SK-N-MC (cell line): ENCODE measurements around the gene TMEM204.

Experiments used
- DNase-seq: peaks from one replicate; pipeline ENCODE4 v3.0.0-alpha.2; 2011; ENCODE audit warnings: low read depth, low spot score
- H3K27ac ChIP-seq: fragments of 200-600 bp; sonication (generic); 2 replicates; pipeline ENCODE4 v1.5.1; 2016; ENCODE audit warnings: mixed run types
- H3K36me3 ChIP-seq: fragments of 200-600 bp; sonication (generic); 2 replicates; pipeline ENCODE4 v1.6.1; 2017; ENCODE audit warnings: antibody characterized with exemption, low read length, mixed read lengths; ENCODE audit not compliant: insufficient read depth
- H3K4me3 ChIP-seq: fragments of 200-600 bp; sonication (generic); 2 replicates; pipeline ENCODE4 v1.5.1; 2016
- H3K9ac ChIP-seq: fragments of 200-600 bp; sonication (generic); 2 replicates; pipeline ENCODE4 v1.8.0; 2017; ENCODE audit warnings: mixed run types, mixed read lengths; ENCODE audit not compliant: insufficient read length
- H3K9me3 ChIP-seq: fragments of 200-600 bp; sonication (generic); 2 replicates; pipeline ENCODE4 v1.6.1; 2017; ENCODE audit warnings: low read depth, mild to moderate bottlenecking, antibody characterized with exemption, low read length, moderate library complexity, mixed read lengths
- EZH2 ChIP-seq: fragments of 200-600 bp; sonication (generic); IDR thresholded peaks from one replicate; pipeline ENCODE4 v1.6.1; 2017; ENCODE audit warnings: antibody characterized with exemption
- FOXP2 ChIP-seq: optimal IDR thresholded peaks from 2 replicates; pipeline ENCODE3; 2011; ENCODE audit warnings: mild to moderate bottlenecking, moderate library complexity; ENCODE audit not compliant: insufficient read depth; ENCODE audit errors: extremely low read length, control extremely low read depth
- POLR2AphosphoS5 ChIP-seq: IDR thresholded peaks from 2 replicates; pipeline ENCODE4 v1.6.1; 2012; ENCODE audit warnings: mild to moderate bottlenecking, low read depth, low read length, borderline replicate concordance

TMEM204 gene

GRCh38 chr16:1561836-1562235, 28.4 kb downstream of the TMEM204 start:
- H3K9ac ChIP-seq: no peak overlapping the region

GRCh38 chr16:1563786-1564185, 30.3 kb downstream of the TMEM204 start:
- Histone ChIP-seq H3K4me3 (no peak overlapping the region), H3K36me3 (peaks cover 4% of the 10 kb centered on the region; the same call in 1 of the 2 replicates), H3K9me3 (no peaks in the 10 kb centered on the region), H3K9ac (no peak overlapping the region), H3K27ac (no peak overlapping the region)
- no peak for TF ChIP-seq POLR2AphosphoS5
- no peak for DNase-seq

More at GRCh38 chr16:1561836-1562235, 28.4 kb downstream of the TMEM204 start:
- TF ChIP-seq POLR2AphosphoS5 (no peak), FOXP2 (no peak), EZH2 (no peak)
- H3K36me3 ChIP-seq: peaks cover 4% of the 10 kb centered on the region; the same call in 1 of the 2 replicates
- DNase-seq: no peak
- no peaks in the 10 kb centered on the region for H3K9me3 ChIP-seq
- H3K4me3 ChIP-seq: no peak overlapping the region
- no peak overlapping the region for H3K27ac ChIP-seq

- Histone ChIP-seq H3K9me3 (no peaks in the 10 kb centered on the region), H3K4me3 (no peak overlapping the region), H3K9ac (no peak overlapping the region), H3K36me3 (peaks cover 4% of the 10 kb centered on the region; the same call in 1 of the 2 replicates), H3K27ac (no peak overlapping the region)
- no peak for TF ChIP-seq EZH2
- TF ChIP-seq POLR2AphosphoS5: no peak
- TF ChIP-seq FOXP2: no peak
- DNase-seq: no peak
Observed at GRCh38 chr16:1564325-1564724, 30.9 kb downstream of the TMEM204 start.

GRCh38 chr16:1565083-1565805, 31.8 kb downstream of the TMEM204 start:
- DNase-seq: no peak
- Histone ChIP-seq H3K4me3 (no peak overlapping the region), H3K27ac (no peak overlapping the region), H3K9ac (no peak overlapping the region), H3K36me3 (peaks cover 4% of the 10 kb centered on the region; the same call in 1 of the 2 replicates), H3K9me3 (no peaks in the 10 kb centered on the region)
- TF ChIP-seq EZH2 (no peak), POLR2AphosphoS5 (no peak), FOXP2 (no peak)

GRCh38 chr16:1567988-1568387, 34.5 kb downstream of the TMEM204 start:
- Histone ChIP-seq H3K4me3 (no peak overlapping the region), H3K27ac (no peak overlapping the region), H3K36me3 (no peaks in the 10 kb centered on the region; the same call in 1 of the 2 replicates), H3K9me3 (no peaks in the 10 kb centered on the region), H3K9ac (no peak overlapping the region)
- DNase-seq: no peak
- TF ChIP-seq FOXP2 (no peak), EZH2 (no peak), POLR2AphosphoS5 (no peak)

GRCh38 chr16:1571012-1571671, 37.7 kb downstream of the TMEM204 start:
- TF ChIP-seq FOXP2 (no peak), EZH2 (no peak), POLR2AphosphoS5 (no peak)
- no peak overlapping the region for H3K27ac ChIP-seq

GRCh38 chr16:1572673-1573072, 39.2 kb downstream of the TMEM204 start:
- Histone ChIP-seq H3K27ac (no peak overlapping the region), H3K9ac (no peak overlapping the region), H3K4me3 (no peak overlapping the region), H3K9me3 (no peaks in the 10 kb centered on the region), H3K36me3 (no peaks in the 10 kb centered on the region; the same call in 1 of the 2 replicates)
- no peak for DNase-seq
- TF ChIP-seq FOXP2: no peak
- TF ChIP-seq POLR2AphosphoS5: no peak
- no peak for TF ChIP-seq EZH2

More at GRCh38 chr16:1571012-1571671, 37.7 kb downstream of the TMEM204 start:
- Histone ChIP-seq H3K9me3 (no peaks in the 10 kb centered on the region), H3K36me3 (no peaks in the 10 kb centered on the region; the same call in 1 of the 2 replicates), H3K9ac (no peak overlapping the region), H3K4me3 (no peak overlapping the region)
- DNase-seq: no peak

GRCh38 chr16:1573301-1573700, 39.8 kb downstream of the TMEM204 start:
- H3K9ac ChIP-seq: no peak overlapping the region
- H3K36me3 ChIP-seq: no peaks in the 10 kb centered on the region; the same call in 1 of the 2 replicates
- DNase-seq: no peak
- TF ChIP-seq FOXP2 (no peak), EZH2 (no peak), POLR2AphosphoS5 (no peak)
- H3K27ac ChIP-seq: no peak overlapping the region
- H3K9me3 ChIP-seq: no peaks in the 10 kb centered on the region
- no peak overlapping the region for H3K4me3 ChIP-seq
